NCI-H748 treated with DMSO at 0.1 percent for 48 hours (cell line): ENCODE results near the gene CSTPP1.
"Not testable (repeated sequence)": the region's sequence is repeated elsewhere in the genome, so short reads cannot be mapped to it uniquely, and the experiment has no call there.

ENCODE experiments used
- DNase-seq: peaks from one replicate; lab custom pipeline; 2025; lab: John Stamatoyannopoulos, UW

Gene CSTPP1

GRCh38 chr11:46912526-46913150 lies 23.9 kb upstream of the CSTPP1 start:
- peak; percentile 43 for DNase-seq

GRCh38 chr11:46913484-46913883 lies 23.1 kb upstream of the CSTPP1 start:
- no peak for DNase-seq

- no peak for DNase-seq
These were observed 22.2 kb upstream of the CSTPP1 start for GRCh38 chr11:46914363-46914762.

GRCh38 chr11:46914910-46915309 lies 21.7 kb upstream of the CSTPP1 start:
- DNase-seq = no peak

GRCh38 chr11:46916286-46917108 lies 20.1 kb upstream of the CSTPP1 start:
- DNase-seq = peak; percentile 24

GRCh38 chr11:46917109-46917761 lies 19.3 kb upstream of the CSTPP1 start:
- no peak for DNase-seq

- DNase-seq = no peak
These were observed 18.8 kb upstream of the CSTPP1 start for GRCh38 chr11:46917762-46918082.

- DNase-seq = no peak
These were observed 18.3 kb upstream of the CSTPP1 start, which contains the start of gene LRP4 for GRCh38 chr11:46918083-46918787. TSS of gene LRP4 (minus strand) at chr11:46918550. CDS start at chr11:46918379, 171 bp downstream.

- DNase-seq = no peak
These were observed 17.6 kb upstream of the CSTPP1 start for GRCh38 chr11:46918788-46919513.

GRCh38 chr11:46920755-46921154 lies 15.8 kb upstream of the CSTPP1 start:
- no peak for DNase-seq

- not testable (repeated sequence) for DNase-seq
These were observed 8.6 kb upstream of the CSTPP1 start for GRCh38 chr11:46927928-46928327.

GRCh38 chr11:46928701-46929100 lies 7.9 kb upstream of the CSTPP1 start:
- not testable (repeated sequence) for DNase-seq

- DNase-seq = no peak
These were observed 6.5 kb upstream of the CSTPP1 start for GRCh38 chr11:46930089-46930488.

GRCh38 chr11:46942172-46942571 lies 5.6 kb downstream of the CSTPP1 start:
- no peak for DNase-seq

GRCh38 chr11:46944356-46945075 lies 8.0 kb downstream of the CSTPP1 start:
- no peak for DNase-seq

GRCh38 chr11:46947399-46948077 lies 11.0 kb downstream of the CSTPP1 start:
- peak; percentile 82 for DNase-seq

- peak; percentile 17 for DNase-seq
These were observed 12.0 kb downstream of the CSTPP1 start for GRCh38 chr11:46948378-46949131.

- DNase-seq = no peak
These were observed 12.7 kb downstream of the CSTPP1 start for GRCh38 chr11:46949297-46949696.

GRCh38 chr11:46951864-46952263 lies 15.3 kb downstream of the CSTPP1 start:
- no peak for DNase-seq

GRCh38 chr11:46952553-46952952 lies 16.0 kb downstream of the CSTPP1 start:
- no peak for DNase-seq
